Measurements from ENCODE around the gene DCDC1.

- TF ChIP-seq CTCF (IDR thresholded peaks at IDR 0.05 in 2 of 3, conservative IDR thresholded peaks at IDR 0.05 in 1 of 3; ENCODE audit: insufficient read depth in 2 of 3, low read depth in 1 of 3, low read length in 3 of 3) (no peak), USF2 (CRISPR knock-in tag; IDR thresholded peaks at IDR 0.05) (no peak), SIN3A (IDR thresholded peaks at IDR 0.05; ENCODE audit: borderline replicate concordance in 2 of 2, control insufficient read depth in 1 of 2, low read depth in 2 of 2, low read length in 2 of 2) (no peak), MTA3 (IDR thresholded peaks at IDR 0.05; ENCODE audit: borderline replicate concordance) (no peak), GATA2 (CRISPR knock-in tag; IDR thresholded peaks at IDR 0.05) (no peak), ZBTB11 (CRISPR knock-in tag; IDR thresholded peaks at IDR 0.05) (no peak), ZNF830 (CRISPR knock-in tag; IDR thresholded peaks at IDR 0.05) (no peak), POLR2A (conservative IDR thresholded peaks at IDR 0.05) (no peak), ATF2 (CRISPR knock-in tag; IDR thresholded peaks at IDR 0.05) (no peak), ZNF23 (CRISPR knock-in tag; IDR thresholded peaks at IDR 0.05) (no peak), ZNF512 (tag; IDR thresholded peaks at IDR 0.05) (no peak)
Observed at GRCh38 chr11:31214372-31214771, 155.2 kb downstream of the DCDC1 start.

Data from K562 (cell line).